Measurements from ENCODE around the gene DGKD. TPM values are rescaled to one million over a fixed set of nuclear protein-coding genes. Genes with fewer than 3 reads are reported as not detected.
A peak's percentile ranks its signal among the peaks of the same experiment; 100 is the strongest.
"Not testable (repeated sequence)": the region's sequence is repeated elsewhere in the genome, so short reads cannot be mapped to it uniquely, and the experiment has no call there.

Gene DGKD
- total RNA-seq, 1 donor: 16.0 TPM

- no peak for DNase-seq (ENCODE audit: low read depth)
- H3K4me3 ChIP-seq (ENCODE audit: low read depth, low read length): no peak overlapping the region
- TF ChIP-seq CTCF (IDR thresholded peaks at IDR 0.05; ENCODE audit: insufficient read depth, low read depth, low read length): no peak
Measured at GRCh38 chr2:233367586-233367985, 13.3 kb downstream of the DGKD start.

GRCh38 chr2:233368756-233369155, 14.5 kb downstream of the DGKD start:
- DNase-seq (ENCODE audit: low read depth): no peak
- no peak for TF ChIP-seq CTCF (IDR thresholded peaks at IDR 0.05; ENCODE audit: insufficient read depth, low read depth, low read length)
- no peak overlapping the region for H3K4me3 ChIP-seq (ENCODE audit: low read depth, low read length)

- DNase-seq (ENCODE audit: low read depth): no peak
- TF ChIP-seq CTCF (IDR thresholded peaks at IDR 0.05; ENCODE audit: insufficient read depth, low read depth, low read length): no peak
- H3K4me3 ChIP-seq (ENCODE audit: low read depth, low read length): no peak overlapping the region
Measured at GRCh38 chr2:233369462-233369861, 15.2 kb downstream of the DGKD start.

GRCh38 chr2:233369897-233370685, 15.8 kb downstream of the DGKD start:
- peak; percentile 75 for DNase-seq (ENCODE audit: low read depth)
- no peak for TF ChIP-seq CTCF (IDR thresholded peaks at IDR 0.05; ENCODE audit: insufficient read depth, low read depth, low read length)
- H3K4me3 ChIP-seq (ENCODE audit: low read depth, low read length): no peak overlapping the region

- no peak for TF ChIP-seq CTCF (IDR thresholded peaks at IDR 0.05; ENCODE audit: insufficient read depth, low read depth, low read length)
- DNase-seq (ENCODE audit: low read depth): no peak
- H3K4me3 ChIP-seq (ENCODE audit: low read depth, low read length): no peak overlapping the region
Measured at GRCh38 chr2:233371641-233372040, 17.3 kb downstream of the DGKD start.

- no peak for DNase-seq (ENCODE audit: low read depth)
- no peak overlapping the region for H3K4me3 ChIP-seq (ENCODE audit: low read depth, low read length)
- no peak for TF ChIP-seq CTCF (IDR thresholded peaks at IDR 0.05; ENCODE audit: insufficient read depth, low read depth, low read length)
Measured at GRCh38 chr2:233372855-233373254, 18.6 kb downstream of the DGKD start.

GRCh38 chr2:233373316-233373715, 19.0 kb downstream of the DGKD start:
- H3K4me3 ChIP-seq (ENCODE audit: low read depth, low read length): no peak overlapping the region
- no peak for TF ChIP-seq CTCF (IDR thresholded peaks at IDR 0.05; ENCODE audit: insufficient read depth, low read depth, low read length)
- peak; percentile 60 for DNase-seq (ENCODE audit: low read depth)

- not testable (repeated sequence) for DNase-seq (ENCODE audit: low read depth)
Measured at GRCh38 chr2:233374776-233375175, 20.5 kb downstream of the DGKD start.

More at GRCh38 chr2:233374776-233375175, 20.5 kb downstream of the DGKD start:
- H3K4me3 ChIP-seq (ENCODE audit: low read depth, low read length): not testable (repeated sequence)
